T-helper 1 cell treated with Interleukin-12 subunit alpha and Interleukin-12 subunit beta and Interleukin-4 antibody, amounts not matched to agents 30 μg/mL and 1 μg/mL, for 36 hours (primary cell): Measurements from ENCODE around the gene ABCE1.
"Not testable (repeated sequence)": the region's sequence is repeated elsewhere in the genome, so short reads cannot be mapped to it uniquely, and the experiment has no call there.

Experiments
- H3K27ac Mint-ChIP-seq: one replicate; pipeline ENCODE4 v1.8.0; 2021; ENCODE audit warnings: mild to moderate bottlenecking, mixed read lengths
- H3K27me3 Mint-ChIP-seq: one replicate; pipeline ENCODE4 v1.8.0; 2021; ENCODE audit warnings: low read depth, mixed read lengths
- H3K36me3 Mint-ChIP-seq: one replicate; pipeline ENCODE4 v1.8.0; 2021; ENCODE audit warnings: low read depth, mixed read lengths
- H3K4me1 Mint-ChIP-seq: one replicate; pipeline ENCODE4 v1.8.0; 2021; ENCODE audit warnings: low read depth, mixed read lengths
- H3K4me3 Mint-ChIP-seq: one replicate; pipeline ENCODE4 v1.8.0; 2021; ENCODE audit warnings: mild to moderate bottlenecking, moderate library complexity, mixed read lengths
- H3K9me3 Mint-ChIP-seq: one replicate; pipeline ENCODE4 v1.8.0; 2021; ENCODE audit warnings: mixed read lengths

ABCE1 gene

GRCh38 chr4:145132511-145133098, 34.5 kb downstream of the ABCE1 start:
- H3K27ac Mint-ChIP-seq = peak overlapping the region; percentile 58
- H3K4me3 Mint-ChIP-seq = peak overlapping the region; percentile 43
- H3K9me3 Mint-ChIP-seq = no peaks in the 10 kb centered on the region
- peaks cover 69% of the 10 kb centered on the region for H3K4me1 Mint-ChIP-seq
- H3K36me3 Mint-ChIP-seq = peaks cover 46% of the 10 kb centered on the region
- no peaks in the 10 kb centered on the region for H3K27me3 Mint-ChIP-seq

GRCh38 chr4:145136219-145136618, 38.1 kb downstream of the ABCE1 start:
- H3K4me3 Mint-ChIP-seq = peak overlapping the region; percentile 59
- peaks cover 53% of the 10 kb centered on the region for H3K36me3 Mint-ChIP-seq
- peak overlapping the region; percentile 59 for H3K27ac Mint-ChIP-seq

DNA sequence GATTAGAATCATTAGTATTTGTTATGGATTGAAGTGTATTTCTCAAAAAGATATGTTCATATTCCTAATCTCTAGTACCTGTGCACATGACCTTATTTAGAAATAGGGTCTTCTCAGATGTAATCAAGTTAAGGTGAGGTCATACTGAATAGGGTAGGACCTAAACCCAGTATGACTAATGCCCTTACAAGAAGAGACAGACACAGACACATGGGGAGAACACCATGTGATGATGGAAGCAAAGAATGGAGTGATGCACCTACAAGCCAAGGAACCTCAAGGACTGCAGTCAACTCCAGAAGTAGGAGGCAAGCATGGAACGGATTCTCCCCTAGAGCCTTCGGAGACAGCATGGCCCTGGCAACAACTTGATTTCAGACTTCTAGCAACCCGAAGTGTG, 50.9 kb downstream of the ABCE1 start:
- no peaks in the 10 kb centered on the region for H3K9me3 Mint-ChIP-seq
- H3K27me3 Mint-ChIP-seq = no peaks in the 10 kb centered on the region
- peaks cover 50% of the 10 kb centered on the region for H3K36me3 Mint-ChIP-seq
- H3K4me3 Mint-ChIP-seq = no peak overlapping the region
- H3K27ac Mint-ChIP-seq = no peak overlapping the region
- H3K4me1 Mint-ChIP-seq = peaks cover 6% of the 10 kb centered on the region

More at GRCh38 chr4:145136219-145136618, 38.1 kb downstream of the ABCE1 start:
- not testable (repeated sequence) for H3K27me3 Mint-ChIP-seq, H3K9me3 Mint-ChIP-seq
- H3K4me1 Mint-ChIP-seq = peaks cover 51% of the 10 kb centered on the region

DNA sequence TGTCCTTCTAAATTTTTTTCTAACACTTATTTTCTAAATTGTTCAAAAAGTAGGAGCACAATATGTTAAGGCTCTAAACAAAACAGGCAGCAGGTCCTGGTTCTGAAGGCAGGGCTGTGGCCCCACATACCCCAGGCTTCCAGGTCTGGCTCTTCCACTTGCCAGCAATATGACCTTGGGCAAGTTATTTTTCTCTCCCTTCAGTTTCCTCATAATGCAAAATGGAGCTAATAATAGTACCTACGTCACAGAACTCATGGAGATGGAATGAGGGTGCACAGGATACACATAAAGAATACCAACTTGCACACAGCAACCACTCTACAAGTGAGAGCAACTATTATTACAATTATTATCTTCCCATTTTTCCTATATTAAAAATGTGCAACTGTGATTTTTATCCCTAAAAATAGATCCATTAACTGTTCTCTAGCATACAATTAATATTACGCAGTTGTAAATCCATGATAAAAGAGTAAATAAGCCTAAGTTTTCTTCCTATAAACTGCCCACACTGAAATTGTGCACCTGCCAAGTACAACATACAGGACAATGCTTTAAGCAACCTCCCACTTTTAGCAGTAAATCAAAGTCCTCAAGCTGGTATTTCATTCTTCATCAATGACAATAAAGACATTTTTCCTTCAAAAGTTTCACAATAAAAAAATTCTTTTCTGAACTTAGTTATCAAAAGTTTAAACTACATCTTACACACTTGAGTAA, 55.2 kb downstream of the ABCE1 start:
- H3K27ac Mint-ChIP-seq = no peak overlapping the region
- H3K4me3 Mint-ChIP-seq = no peak overlapping the region
- H3K4me1 Mint-ChIP-seq = peaks cover 21% of the 10 kb centered on the region
- no peaks in the 10 kb centered on the region for H3K9me3 Mint-ChIP-seq
- H3K27me3 Mint-ChIP-seq = no peaks in the 10 kb centered on the region
- H3K36me3 Mint-ChIP-seq = peaks cover 50% of the 10 kb centered on the region

- Mint-ChIP-seq H3K27ac (peak overlapping the region; percentile 29), H3K4me3 (no peak overlapping the region), H3K9me3 (no peaks in the 10 kb centered on the region), H3K27me3 (no peaks in the 10 kb centered on the region), H3K4me1 (peaks cover 21% of the 10 kb centered on the region), H3K36me3 (peaks cover 47% of the 10 kb centered on the region)
Observed at GRCh38 chr4:145153904-145154298, 55.8 kb downstream of the ABCE1 start.

DNA sequence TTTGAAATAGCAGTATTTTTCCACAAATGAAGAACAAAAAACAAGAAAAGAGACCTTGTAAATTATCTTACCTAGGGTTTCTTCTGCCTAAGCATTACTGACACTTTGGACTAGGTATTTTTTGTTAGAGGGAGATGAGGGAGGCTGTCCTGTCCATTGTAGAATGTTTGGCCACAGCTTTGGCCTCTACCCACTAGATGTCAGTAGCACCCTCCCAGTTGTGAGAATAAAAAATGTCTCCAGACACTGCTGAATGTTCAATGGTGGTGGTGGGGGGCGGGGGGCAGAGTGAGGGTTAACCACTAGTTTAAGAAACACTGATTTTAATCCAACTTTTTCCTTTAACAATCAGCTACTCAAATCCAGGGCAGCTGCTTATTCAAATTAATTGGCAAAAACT, 56.5 kb downstream of the ABCE1 start:
- H3K4me3 Mint-ChIP-seq = no peak overlapping the region
- H3K36me3 Mint-ChIP-seq = peaks cover 43% of the 10 kb centered on the region
- no peak overlapping the region for H3K27ac Mint-ChIP-seq
- peaks cover 24% of the 10 kb centered on the region for H3K4me1 Mint-ChIP-seq
- no peaks in the 10 kb centered on the region for H3K27me3 Mint-ChIP-seq
- no peaks in the 10 kb centered on the region for H3K9me3 Mint-ChIP-seq

- Mint-ChIP-seq H3K27me3 (no peaks in the 10 kb centered on the region), H3K4me1 (peaks cover 26% of the 10 kb centered on the region), H3K9me3 (no peaks in the 10 kb centered on the region), H3K36me3 (peaks cover 39% of the 10 kb centered on the region), H3K4me3 (no peak overlapping the region), H3K27ac (no peak overlapping the region)
Observed at GRCh38 chr4:145155268-145155870, 57.3 kb downstream of the ABCE1 start.

GRCh38 chr4:145156986-145157385, 58.9 kb downstream of the ABCE1 start:
- Mint-ChIP-seq H3K27me3 (no peaks in the 10 kb centered on the region), H3K27ac (no peak overlapping the region), H3K9me3 (no peaks in the 10 kb centered on the region), H3K4me3 (no peak overlapping the region), H3K36me3 (peaks cover 42% of the 10 kb centered on the region), H3K4me1 (peaks cover 28% of the 10 kb centered on the region)

- Mint-ChIP-seq H3K27me3 (no peaks in the 10 kb centered on the region), H3K36me3 (peaks cover 22% of the 10 kb centered on the region), H3K27ac (no peak overlapping the region), H3K9me3 (no peaks in the 10 kb centered on the region), H3K4me1 (peaks cover 9% of the 10 kb centered on the region), H3K4me3 (no peak overlapping the region)
Observed at GRCh38 chr4:145161549-145161948, 63.4 kb downstream of the ABCE1 start.

GRCh38 chr4:145167887-145168286, 69.8 kb downstream of the ABCE1 start:
- H3K4me3 Mint-ChIP-seq = no peak overlapping the region
- peaks cover 16% of the 10 kb centered on the region for H3K4me1 Mint-ChIP-seq
- H3K27ac Mint-ChIP-seq = no peak overlapping the region
- H3K9me3 Mint-ChIP-seq = no peaks in the 10 kb centered on the region
- peaks cover 28% of the 10 kb centered on the region for H3K36me3 Mint-ChIP-seq
- no peaks in the 10 kb centered on the region for H3K27me3 Mint-ChIP-seq

GRCh38 chr4:145168581-145169187, 70.6 kb downstream of the ABCE1 start:
- no peaks in the 10 kb centered on the region for H3K9me3 Mint-ChIP-seq
- H3K4me3 Mint-ChIP-seq = no peak overlapping the region
- peaks cover 18% of the 10 kb centered on the region for H3K4me1 Mint-ChIP-seq
- no peaks in the 10 kb centered on the region for H3K27me3 Mint-ChIP-seq
- peaks cover 31% of the 10 kb centered on the region for H3K36me3 Mint-ChIP-seq
- no peak overlapping the region for H3K27ac Mint-ChIP-seq

- Mint-ChIP-seq H3K36me3 (peaks cover 43% of the 10 kb centered on the region), H3K27ac (no peak overlapping the region), H3K9me3 (peaks cover 4% of the 10 kb centered on the region), H3K4me1 (peaks cover 28% of the 10 kb centered on the region), H3K4me3 (no peak overlapping the region), H3K27me3 (no peaks in the 10 kb centered on the region)
Observed at GRCh38 chr4:145170223-145170622, 72.1 kb downstream of the ABCE1 start.

GRCh38 chr4:145171911-145172310, 73.8 kb downstream of the ABCE1 start:
- H3K27me3 Mint-ChIP-seq = no peaks in the 10 kb centered on the region
- H3K9me3 Mint-ChIP-seq = peaks cover 4% of the 10 kb centered on the region
- peaks cover 41% of the 10 kb centered on the region for H3K36me3 Mint-ChIP-seq
- H3K27ac Mint-ChIP-seq = no peak overlapping the region
- H3K4me3 Mint-ChIP-seq = no peak overlapping the region
- peaks cover 28% of the 10 kb centered on the region for H3K4me1 Mint-ChIP-seq

GRCh38 chr4:145176641-145177432, 78.7 kb downstream of the ABCE1 start:
- Mint-ChIP-seq H3K4me3 (peak overlapping the region; percentile 96), H3K27ac (peak overlapping the region; percentile 93), H3K4me1 (peaks cover 35% of the 10 kb centered on the region), H3K27me3 (no peaks in the 10 kb centered on the region), H3K36me3 (peaks cover 29% of the 10 kb centered on the region), H3K9me3 (peaks cover 4% of the 10 kb centered on the region)
